Left kidney (tissue), 2 donors: ENCODE results near the gene FZD10. TPM values are rescaled to one million over a fixed set of nuclear protein-coding genes. Genes with fewer than 3 reads are reported as not detected.

Experiments used
- DNase-seq: peaks from one replicate; pipeline ENCODE4 v3.0.0-alpha.2; 2013
- polyA plus RNA-seq: library from polyadenylated mRNA; unstranded; fragments of 120-200 nt; gene quantifications from one replicate; pipeline ENCODE4 v1.2.1, GENCODE V29; 2013; ENCODE audit not compliant: insufficient read length

The FZD10 gene
- polyA plus RNA-seq, 1 donor = 3.2 TPM

GRCh38 chr12:130131025-130131424 is 31.2 kb upstream of the FZD10 start:
- no peak for DNase-seq

- no peak for DNase-seq
Measured at GRCh38 chr12:130131801-130132200, 30.5 kb upstream of the FZD10 start.

- no peak for DNase-seq
Measured at GRCh38 chr12:130132831-130133511, 29.3 kb upstream of the FZD10 start.

GRCh38 chr12:130133851-130134562 is 28.3 kb upstream of the FZD10 start:
- DNase-seq = no peak

- no peak for DNase-seq
Measured at GRCh38 chr12:130134563-130134915, 27.7 kb upstream of the FZD10 start.

GRCh38 chr12:130136509-130137039 is 25.7 kb upstream of the FZD10 start:
- no peak for DNase-seq

- no peak for DNase-seq
Measured at GRCh38 chr12:130137040-130138018, 24.9 kb upstream of the FZD10 start.

GRCh38 chr12:130138478-130138877 is 23.8 kb upstream of the FZD10 start:
- DNase-seq = no peak

- DNase-seq = no peak
Measured at GRCh38 chr12:130139567-130140421, 22.5 kb upstream of the FZD10 start.

- no peak for DNase-seq
Measured at GRCh38 chr12:130141105-130141504, 21.2 kb upstream of the FZD10 start.

- DNase-seq = no peak
Measured at GRCh38 chr12:130141901-130142683, 20.2 kb upstream of the FZD10 start.

- no peak for DNase-seq
Measured at GRCh38 chr12:130142736-130143135, 19.5 kb upstream of the FZD10 start.

GRCh38 chr12:130143136-130143535 is 19.1 kb upstream of the FZD10 start:
- no peak for DNase-seq

- no peak for DNase-seq
Measured at GRCh38 chr12:130144256-130144655, 18.0 kb upstream of the FZD10 start.

GRCh38 chr12:130145731-130146130 is 16.5 kb upstream of the FZD10 start:
- DNase-seq = no peak

- no peak for DNase-seq
Measured at GRCh38 chr12:130146176-130146931, 15.9 kb upstream of the FZD10 start.

- no peak for DNase-seq
Measured at GRCh38 chr12:130147875-130148596, 14.2 kb upstream of the FZD10 start.

GRCh38 chr12:130151846-130152245 is 10.4 kb upstream of the FZD10 start:
- no peak for DNase-seq

- no peak for DNase-seq
Measured at GRCh38 chr12:130152386-130152785, 9.9 kb upstream of the FZD10 start.
